NCI-H1048 (cell line): ENCODE measurements around the gene SPTLC3.
"Not testable (repeated sequence)": the region's sequence is repeated elsewhere in the genome, so short reads cannot be mapped to it uniquely, and the experiment has no call there.

ENCODE experiments used
- DNase-seq: peaks from one replicate; lab custom pipeline; 2025; lab: John Stamatoyannopoulos, UW

Gene SPTLC3

DNA sequence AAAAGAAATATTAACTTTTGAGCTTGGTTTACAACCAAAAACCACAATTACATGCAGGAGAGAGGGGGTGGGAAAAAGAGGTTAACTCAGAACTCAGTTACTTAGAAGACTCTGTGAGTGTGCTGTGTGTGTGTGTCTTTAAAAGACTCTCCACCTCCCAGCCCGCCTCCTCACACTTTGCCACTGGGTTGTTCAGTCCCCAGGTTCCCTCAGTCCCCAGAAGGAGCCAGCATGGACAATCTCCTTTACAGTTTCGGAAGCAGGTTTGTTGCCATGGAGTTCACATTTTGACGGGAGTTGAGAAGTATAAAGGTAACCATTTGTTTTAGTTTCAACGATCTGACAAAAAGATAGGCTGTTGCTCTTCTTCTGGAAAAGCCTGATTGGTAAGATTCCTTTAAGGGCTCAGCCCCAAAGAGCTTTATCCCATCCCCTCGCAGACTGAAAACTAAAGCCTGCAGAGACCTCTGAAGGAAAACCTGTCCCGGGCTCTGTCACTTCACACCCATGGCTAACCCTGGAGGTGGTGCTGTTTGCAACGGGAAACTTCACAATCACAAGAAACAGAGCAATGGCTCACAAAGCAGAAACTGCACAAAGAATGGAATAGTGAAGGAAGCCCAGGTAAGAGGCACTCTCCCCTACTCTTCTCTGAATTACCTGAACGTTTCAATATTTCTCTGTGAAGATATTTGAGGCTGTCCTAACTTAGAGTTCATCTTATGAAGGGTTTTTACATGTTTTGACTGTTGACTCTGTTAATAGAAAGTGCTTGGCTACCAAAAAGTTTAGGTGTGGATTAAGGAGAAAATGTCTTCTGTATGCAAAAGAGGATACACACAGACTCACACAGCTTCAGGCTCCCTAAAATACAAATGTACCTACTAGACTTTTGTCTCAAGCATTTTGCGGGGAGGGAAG lies at the start of gene SPTLC3:
Gene SPTLC3 (plus strand): TSS at position 212 of the 921 bp plus-strand sequence. CDS start 296 bp downstream, at position 508.
- DNase-seq: no peak

- DNase-seq: no peak
These were observed 47.0 kb upstream of the SPTLC3 start for GRCh38 chr20:12961725-12962124.

GRCh38 chr20:12962895-12963294 lies 45.9 kb upstream of the SPTLC3 start:
- DNase-seq: no peak

GRCh38 chr20:12963416-12963815 lies 45.4 kb upstream of the SPTLC3 start:
- peak; percentile 7 for DNase-seq

DNA sequence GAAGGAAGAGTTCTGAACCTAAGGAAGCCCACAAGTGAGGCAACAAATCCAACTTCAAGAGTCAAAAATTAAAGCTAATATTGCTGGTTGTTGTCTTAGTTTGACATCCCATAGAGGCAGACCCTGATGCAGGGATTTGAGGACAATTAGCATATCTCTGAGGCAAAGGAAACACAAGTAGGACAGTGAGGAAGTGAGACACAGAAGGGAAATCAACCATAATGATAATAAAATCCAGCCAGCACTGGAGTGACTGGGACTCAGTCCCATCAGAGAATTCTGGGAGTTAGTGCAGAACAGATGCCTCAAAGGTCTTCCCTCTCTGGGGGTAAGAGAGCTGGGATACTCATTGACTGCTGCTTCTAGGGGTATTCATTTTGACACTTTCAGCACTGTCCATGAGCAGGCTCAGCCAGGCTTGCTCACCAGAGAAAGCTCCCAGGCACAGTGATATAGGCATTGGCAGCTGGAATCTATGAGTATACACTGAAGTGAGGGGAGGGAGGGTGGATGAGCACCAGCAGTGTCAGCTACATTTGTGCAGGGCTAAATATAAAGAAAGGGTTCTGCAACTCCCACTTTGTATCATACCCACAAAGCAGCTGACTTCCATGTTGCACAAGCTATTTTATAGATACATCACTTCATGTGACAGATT lies 43.4 kb upstream of the SPTLC3 start:
- no peak for DNase-seq

DNA sequence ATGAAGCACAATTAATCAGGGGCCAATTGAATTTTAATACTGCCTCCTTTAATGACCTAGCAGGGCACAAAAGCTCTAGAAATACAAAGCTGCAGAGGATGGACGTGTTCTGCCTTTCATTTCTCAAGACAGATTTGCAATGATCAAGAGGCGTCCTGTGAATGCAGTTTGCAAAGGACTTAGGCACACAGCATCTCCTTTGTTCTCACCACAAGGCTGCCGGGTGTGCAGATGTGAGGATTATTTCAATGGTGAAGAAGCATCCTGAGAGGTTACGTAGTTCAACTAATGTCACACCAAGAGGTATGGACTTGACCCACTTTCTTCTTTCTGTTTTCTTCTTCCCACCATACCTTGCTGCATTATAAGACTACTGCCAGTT lies 42.9 kb upstream of the SPTLC3 start:
- no peak for DNase-seq

GRCh38 chr20:12966468-12967085 lies 42.2 kb upstream of the SPTLC3 start:
- DNase-seq: no peak

GRCh38 chr20:12967932-12968331 lies 40.8 kb upstream of the SPTLC3 start:
- DNase-seq: no peak

DNA sequence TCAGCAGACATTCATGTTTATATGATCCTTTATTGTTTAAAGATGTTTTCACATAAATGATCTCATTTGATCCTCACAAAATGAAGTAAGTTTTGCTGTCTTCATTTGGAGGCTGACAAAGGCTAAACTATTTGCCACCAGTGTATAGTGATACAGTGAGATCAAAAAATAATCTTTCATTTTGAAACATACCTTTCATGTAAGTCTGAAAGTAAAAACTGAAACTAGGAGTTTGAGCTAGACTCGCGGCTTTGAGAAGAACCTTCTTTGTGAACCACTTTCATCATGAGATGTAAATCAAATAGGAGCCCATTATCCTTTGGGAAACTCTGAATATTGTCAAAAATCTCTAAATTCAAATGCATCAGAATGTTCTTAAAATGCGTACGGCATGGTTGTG lies 40.3 kb upstream of the SPTLC3 start:
- DNase-seq: no peak

GRCh38 chr20:12969071-12969669 lies 39.6 kb upstream of the SPTLC3 start:
- DNase-seq: no peak

DNA sequence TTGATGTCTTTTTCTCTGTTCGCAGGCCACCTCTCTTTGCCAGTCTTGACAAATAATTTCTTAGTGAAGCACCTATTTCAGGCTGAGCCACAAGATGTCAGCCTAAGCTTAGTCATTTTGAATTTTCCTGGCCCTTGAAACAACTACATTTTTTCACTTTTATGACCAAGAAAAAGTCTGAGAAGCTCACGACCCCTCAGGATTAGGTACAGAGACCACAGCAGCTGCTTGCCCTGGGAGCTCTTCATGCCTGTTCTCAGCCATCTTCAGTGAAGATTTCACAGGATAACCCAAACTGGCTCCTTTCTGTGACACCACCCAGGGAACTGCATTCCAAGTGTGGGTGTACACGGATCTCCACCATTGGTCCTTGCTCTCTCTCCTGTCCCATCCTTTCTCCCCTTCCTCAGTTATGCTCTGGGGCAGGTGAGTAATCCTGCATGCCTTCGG lies 38.4 kb upstream of the SPTLC3 start:
- DNase-seq: no peak

DNA sequence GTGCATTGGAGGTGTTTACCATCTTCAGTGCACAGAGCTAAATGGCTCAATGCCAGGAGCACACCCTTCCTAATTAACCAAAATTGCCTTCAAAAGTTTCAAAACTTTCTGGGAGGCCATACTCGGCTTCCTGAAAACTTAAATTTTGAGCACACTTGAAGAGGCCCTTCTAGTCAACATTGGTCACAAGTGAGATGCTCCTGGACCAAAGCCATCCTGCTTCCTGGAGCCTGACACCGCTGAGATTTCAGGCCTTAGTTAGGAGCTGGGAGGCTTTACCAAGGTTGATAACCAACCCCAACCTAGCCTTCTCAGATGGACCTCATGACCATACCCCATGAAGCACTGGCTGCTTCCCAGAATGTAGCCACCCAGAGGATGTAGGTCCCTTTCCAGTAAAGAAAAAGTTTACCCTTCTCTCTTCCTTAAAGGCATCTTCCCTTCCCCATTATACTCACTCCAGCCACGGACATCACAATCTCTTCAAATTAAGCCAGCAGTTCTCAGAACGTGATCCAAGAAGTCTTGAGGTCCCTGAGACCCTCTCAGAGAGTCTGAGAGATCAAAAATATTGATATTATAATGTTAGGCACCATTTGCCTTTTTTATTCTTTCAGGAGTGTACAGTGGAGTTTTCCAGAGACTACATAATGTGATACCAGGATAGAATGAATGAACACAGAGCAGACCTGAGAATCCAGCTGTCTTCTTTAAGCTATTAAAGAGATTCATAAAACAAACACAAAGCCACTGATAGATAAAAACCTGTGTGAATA lies 32.8 kb upstream of the SPTLC3 start:
- DNase-seq: no peak

DNA sequence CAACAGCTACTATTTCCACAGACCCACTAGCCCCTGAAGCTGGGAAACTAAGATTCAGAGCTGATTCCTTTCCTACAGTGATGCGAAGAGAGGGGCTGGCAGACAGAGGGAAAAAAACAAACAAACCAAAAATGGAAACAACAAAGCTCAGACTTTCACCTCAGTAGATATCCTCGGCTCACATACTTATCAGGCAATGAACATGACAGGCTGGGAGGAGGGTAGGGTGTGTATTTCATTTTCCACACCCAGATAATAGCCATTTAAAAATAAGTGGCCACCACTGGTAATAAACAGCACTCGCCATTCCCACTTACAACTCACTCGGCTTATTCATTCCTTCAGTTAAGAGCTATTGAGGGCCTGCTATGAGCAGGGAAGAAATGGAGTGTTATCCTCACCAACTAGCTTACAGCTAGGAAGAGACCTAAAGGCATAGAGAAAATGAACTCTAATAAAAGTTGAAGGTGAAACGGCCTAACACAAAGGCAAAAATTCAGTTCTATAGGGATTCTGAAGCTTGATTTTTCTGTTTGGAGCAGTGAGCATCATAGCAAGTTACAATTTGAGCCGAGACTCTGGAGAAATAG lies 32.0 kb upstream of the SPTLC3 start:
- no peak for DNase-seq

DNA sequence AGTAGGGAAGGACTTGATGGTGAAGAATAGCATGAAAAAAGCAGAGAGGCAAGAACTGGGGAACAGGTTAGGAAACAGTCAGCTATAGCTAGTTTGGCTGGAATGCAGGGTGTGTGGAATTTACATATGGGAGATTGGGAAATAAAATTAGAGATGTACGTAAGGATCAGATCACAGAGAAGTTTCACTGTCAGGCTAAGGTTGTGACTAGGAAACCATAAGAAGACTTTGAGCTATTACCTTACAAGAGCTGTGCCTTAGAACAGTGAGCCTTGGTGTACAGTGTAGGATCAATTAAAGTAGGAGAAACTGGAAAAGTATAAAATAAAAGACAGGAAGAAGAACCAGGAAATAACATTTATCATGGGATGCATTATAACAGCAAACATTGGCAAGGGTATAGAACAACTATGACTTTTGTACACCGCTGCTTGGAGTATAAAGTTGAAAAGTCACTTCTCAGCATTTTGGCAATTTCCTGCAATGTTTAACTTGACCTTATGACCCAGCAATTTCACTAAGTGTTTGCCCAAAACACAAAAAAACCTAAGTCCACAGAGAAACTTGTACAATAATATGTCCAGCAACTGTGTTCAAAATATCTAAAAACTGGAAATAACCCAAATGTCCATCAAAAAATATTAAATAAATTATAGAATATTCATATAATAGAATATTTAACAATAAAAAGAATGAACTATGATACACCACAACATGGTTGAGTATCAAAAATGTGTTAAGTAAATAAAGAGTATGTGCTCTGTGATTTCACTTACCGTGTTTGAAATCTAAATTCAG lies 31.2 kb upstream of the SPTLC3 start:
- no peak for DNase-seq

GRCh38 chr20:12978126-12978394 lies 30.7 kb upstream of the SPTLC3 start:
- DNase-seq: no peak

DNA sequence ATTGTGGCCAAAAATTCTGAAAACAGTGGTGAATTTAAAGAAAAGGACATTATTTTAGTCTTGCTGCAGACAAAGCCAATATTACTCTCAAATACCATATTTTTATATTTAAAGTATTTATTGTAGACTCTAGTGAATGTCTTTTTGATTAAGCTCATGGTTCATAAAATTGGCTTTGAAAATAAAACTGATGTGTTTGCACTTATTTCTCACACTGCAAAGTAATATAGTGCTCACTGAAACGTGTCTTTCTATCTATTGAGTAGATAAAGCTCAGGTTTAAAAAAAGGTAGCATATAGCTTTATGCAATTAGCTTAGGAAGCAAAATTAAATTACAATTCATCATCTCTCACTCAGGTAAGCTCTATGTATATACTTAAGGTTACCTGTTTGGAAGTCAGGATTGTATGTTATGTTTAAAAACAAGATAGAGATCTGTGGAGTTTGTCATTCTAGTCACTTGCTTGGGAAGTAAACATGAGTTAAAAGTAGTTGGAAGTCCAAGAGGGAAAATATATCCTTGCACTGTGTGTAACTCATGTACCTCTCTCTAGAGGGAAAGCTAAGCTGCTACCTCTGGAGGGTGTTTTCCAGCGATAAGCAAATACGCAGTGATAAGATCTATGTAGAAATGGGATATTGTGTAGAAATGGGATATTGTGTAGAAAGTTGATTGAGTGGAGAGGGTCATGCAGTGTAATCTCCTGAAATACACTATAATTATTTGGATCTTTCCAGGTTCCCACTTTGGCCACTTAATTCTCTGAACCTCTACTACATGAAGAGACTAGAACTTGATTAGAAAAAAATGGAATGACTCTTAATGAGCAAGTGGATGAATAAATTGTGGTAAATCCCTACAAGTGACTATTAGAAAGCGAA lies 29.9 kb upstream of the SPTLC3 start:
- DNase-seq: no peak

DNA sequence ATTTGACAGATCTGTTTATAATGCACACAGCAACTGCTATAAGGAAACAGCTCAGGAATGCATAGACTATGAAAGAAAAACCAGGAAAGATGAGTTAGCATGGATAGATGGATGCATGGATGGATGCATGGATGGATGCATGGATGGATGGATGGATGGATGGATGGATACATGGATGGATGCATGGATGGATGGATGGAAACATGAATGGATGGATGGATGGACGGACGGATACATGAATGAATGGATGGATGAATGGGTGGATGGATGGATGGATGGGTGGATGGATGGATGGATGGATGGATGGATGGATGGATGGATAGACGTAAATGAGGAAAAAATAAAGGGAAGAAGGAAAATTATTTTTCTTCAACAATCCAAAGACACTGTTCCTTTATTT lies 29.1 kb upstream of the SPTLC3 start:
- DNase-seq: not testable (repeated sequence)

DNA sequence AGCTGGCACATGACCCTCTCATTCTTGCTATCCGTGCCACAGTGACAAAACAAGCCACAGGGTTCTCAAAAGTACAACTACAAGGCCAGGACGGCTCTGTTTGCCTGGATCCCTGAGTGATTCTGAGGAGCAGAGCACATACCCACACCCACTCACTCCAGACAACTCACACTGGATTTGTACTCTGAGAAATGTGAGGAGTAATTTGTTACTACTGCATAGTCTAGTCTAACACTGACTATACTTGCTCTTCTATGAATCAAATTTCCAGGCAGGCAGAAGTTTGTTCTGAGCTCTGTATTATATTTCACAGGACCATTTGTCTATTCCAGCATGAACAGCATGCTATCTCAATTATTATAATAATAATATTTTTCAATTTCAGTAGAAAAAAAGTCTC lies 26.7 kb upstream of the SPTLC3 start:
- DNase-seq: no peak

DNA sequence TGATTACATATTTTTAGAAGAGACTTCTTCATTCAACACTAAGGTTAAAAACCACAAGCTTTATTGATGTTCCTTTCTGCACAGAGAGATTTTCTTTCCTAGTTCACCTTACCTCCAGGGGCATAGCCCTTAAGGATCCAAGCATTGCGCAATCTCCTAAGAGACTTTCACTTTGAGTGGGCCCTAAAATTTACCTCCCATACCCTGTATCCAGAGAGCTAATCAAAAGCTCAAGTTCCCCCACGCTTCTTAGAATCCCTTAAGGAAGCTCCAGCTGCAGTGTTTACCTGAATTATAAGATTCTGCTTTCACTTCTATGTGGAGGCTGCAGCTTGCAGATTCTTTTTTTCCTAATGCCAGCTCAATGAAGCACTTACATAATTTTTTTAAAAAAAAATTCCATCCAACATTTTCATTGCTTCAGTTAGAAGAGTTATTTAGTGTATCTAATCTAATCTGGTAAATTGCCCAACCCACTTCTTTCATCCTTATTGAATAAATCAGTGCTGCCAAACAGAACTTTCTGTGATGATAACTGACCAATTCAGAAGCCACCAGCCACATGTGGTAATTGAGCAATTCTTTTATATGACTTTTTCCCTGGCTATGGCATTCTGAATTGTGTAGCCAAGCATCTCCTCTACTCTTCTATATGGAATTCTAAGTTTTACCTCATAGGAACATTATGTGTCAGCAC lies 24.6 kb upstream of the SPTLC3 start:
- no peak for DNase-seq
